Fibroblast of mammary gland (primary cell): ENCODE results near the gene AP1G1.

ENCODE experiments used
- DNase-seq: peaks from one replicate; pipeline ENCODE4 v3.0.0-alpha.2; 2010; ENCODE audit warnings: low read depth
- H3K4me3 ChIP-seq: 2 replicates; pipeline ENCODE4 v1.5.1; 2011; ENCODE audit warnings: low read depth, mild to moderate bottlenecking, low read length, moderate library complexity; ENCODE audit not compliant: control insufficient read depth
- CTCF ChIP-seq: conservative IDR thresholded peaks from 2 replicates; pipeline ENCODE4 v1.5.1; 2011; ENCODE audit warnings: low read depth, low read length, inconsistent platforms; ENCODE audit not compliant: control insufficient read depth, insufficient read depth

The AP1G1 gene

GRCh38 chr16:71762186-71762585 is 46.4 kb downstream of the AP1G1 start:
- TF ChIP-seq CTCF = no peak
- H3K4me3 ChIP-seq = no peak overlapping the region
- peak; percentile 16 for DNase-seq

DNA sequence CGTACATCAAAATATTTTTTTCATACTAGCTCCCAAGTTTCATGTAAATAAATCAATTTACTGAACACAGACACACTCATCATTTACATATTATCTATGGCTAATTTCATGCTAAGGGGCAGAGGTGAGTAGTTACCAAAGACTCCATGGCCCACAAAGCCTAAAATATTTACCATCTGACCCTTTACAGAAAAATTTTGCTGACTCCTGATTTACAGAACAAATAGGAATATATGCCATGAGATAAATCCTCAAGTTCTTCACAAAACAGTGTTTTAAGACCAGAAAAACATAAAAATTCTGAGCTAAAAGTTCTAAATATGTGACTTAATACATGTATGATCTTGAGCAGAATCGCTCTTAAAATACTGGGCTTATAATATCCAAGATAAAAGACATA is 47.5 kb downstream of the AP1G1 start:
- no peak for DNase-seq
- H3K4me3 ChIP-seq = no peak overlapping the region
- no peak for TF ChIP-seq CTCF

GRCh38 chr16:71758293-71758760 is 50.3 kb downstream of the AP1G1 start:
- DNase-seq = no peak
- TF ChIP-seq CTCF = no peak

DNA sequence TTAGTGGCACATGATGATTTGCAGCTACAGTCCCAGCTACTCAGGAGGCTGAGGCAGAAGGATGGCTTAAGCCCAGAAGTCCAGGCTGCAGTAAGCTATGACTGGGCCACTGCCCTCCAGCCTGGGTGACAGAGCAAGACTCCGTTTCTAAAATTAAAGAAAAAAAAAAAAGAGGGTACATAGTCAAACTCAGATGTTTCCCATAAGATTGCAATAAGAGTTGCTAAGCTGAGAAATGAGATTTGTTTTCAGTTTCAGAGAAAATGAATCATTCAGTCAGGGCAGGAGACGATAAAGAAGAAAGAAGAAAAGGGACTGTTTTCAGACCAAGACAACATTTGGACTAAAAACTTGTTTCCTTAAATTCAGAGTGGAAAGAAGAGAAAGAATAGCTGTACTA is 54.0 kb downstream of the AP1G1 start:
- no peak overlapping the region for H3K4me3 ChIP-seq
- no peak for DNase-seq
- TF ChIP-seq CTCF = no peak

More at GRCh38 chr16:71758293-71758760, 50.3 kb downstream of the AP1G1 start:
- H3K4me3 ChIP-seq = no peak overlapping the region

DNA sequence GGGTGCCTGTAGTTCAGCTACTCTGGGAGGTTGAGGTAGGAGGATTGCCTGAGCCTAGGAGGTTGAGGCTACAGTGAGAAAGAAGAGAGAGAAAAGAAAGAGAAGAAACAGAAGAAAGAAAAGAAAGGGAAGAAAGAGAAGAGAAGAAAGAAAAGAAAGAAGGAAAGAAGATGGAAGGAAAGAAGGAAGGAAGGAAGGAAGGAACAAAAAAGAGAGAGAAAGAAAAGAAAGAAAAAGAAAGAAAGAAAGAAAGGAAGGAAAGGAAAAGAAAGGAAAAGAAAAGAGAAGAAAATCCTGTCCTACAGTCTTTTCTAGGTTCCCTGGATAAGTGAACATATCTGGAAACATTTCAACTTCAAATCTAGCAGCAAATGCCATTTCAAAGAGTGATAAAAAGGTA is 54.5 kb downstream of the AP1G1 start:
- no peak for DNase-seq
- no peak for TF ChIP-seq CTCF
- no peak overlapping the region for H3K4me3 ChIP-seq

DNA sequence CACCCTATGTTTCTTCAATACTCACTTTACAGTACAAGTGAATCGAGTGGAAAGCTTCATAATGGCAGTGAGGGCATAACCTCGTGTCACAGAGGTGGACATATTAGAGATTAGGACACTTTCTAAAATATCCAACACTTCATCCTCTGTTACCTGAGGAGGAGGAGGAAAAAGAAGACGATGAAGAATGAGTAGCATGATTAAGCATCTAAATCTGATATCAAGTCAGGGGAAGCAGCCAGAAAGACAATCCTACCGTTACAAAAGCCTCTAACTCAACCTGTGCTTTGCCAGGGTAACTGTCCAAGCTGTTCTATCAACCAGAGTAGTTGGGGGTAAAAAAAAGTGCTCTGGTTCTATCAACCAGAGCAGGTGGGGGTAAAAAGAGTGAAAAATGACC is 60.4 kb downstream of the AP1G1 start:
- TF ChIP-seq CTCF = no peak
- H3K4me3 ChIP-seq = no peak overlapping the region
- DNase-seq = no peak

- TF ChIP-seq CTCF = peak; percentile 79
- H3K4me3 ChIP-seq = no peak overlapping the region
- DNase-seq = peak; percentile 62
Measured at GRCh38 chr16:71746442-71747046, 62.1 kb downstream of the AP1G1 start.
